22Rv1 (cell line): ENCODE results near the gene PFDN5.

Experiments used
- ZFX ChIP-seq: fragments of 450-650 bp; IDR thresholded peaks from 2 replicates; pipeline ENCODE4 v1.6.1; 2017; ENCODE audit warnings: antibody characterized with exemption, borderline replicate concordance
- TF ChIP-seq, protein P1 (sequence below): fragments of 450-650 bp; IDR thresholded peaks from 2 replicates; pipeline ENCODE4 v1.5.1; 2017; ENCODE audit warnings: mild to moderate bottlenecking

GRCh38 chr12:53279888-53280498 lies 15.3 kb upstream of the PFDN5 start:
- TF ChIP-seq, protein P1, sequence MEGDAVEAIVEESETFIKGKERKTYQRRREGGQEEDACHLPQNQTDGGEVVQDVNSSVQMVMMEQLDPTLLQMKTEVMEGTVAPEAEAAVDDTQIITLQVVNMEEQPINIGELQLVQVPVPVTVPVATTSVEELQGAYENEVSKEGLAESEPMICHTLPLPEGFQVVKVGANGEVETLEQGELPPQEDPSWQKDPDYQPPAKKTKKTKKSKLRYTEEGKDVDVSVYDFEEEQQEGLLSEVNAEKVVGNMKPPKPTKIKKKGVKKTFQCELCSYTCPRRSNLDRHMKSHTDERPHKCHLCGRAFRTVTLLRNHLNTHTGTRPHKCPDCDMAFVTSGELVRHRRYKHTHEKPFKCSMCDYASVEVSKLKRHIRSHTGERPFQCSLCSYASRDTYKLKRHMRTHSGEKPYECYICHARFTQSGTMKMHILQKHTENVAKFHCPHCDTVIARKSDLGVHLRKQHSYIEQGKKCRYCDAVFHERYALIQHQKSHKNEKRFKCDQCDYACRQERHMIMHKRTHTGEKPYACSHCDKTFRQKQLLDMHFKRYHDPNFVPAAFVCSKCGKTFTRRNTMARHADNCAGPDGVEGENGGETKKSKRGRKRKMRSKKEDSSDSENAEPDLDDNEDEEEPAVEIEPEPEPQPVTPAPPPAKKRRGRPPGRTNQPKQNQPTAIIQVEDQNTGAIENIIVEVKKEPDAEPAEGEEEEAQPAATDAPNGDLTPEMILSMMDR, result no peak
- no peak for TF ChIP-seq ZFX
